H9 (cell line): ENCODE data around the gene NDUFV2. TPM values are rescaled to one million over a fixed set of nuclear protein-coding genes. Genes with fewer than 3 reads are reported as not detected.

Experiments
- DNase-seq: peaks from one replicate; pipeline ENCODE4 v3.0.0-alpha.2; 2017
- H2AFZ ChIP-seq: one replicate; pipeline ENCODE4 v1.6.1; 2013; ENCODE audit warnings: mild to moderate bottlenecking, low read length, control low read depth, moderate library complexity
- H2AK5ac ChIP-seq: 2 replicates; pipeline ENCODE4 v1.6.1; 2013; ENCODE audit warnings: low read length, control low read depth, mixed read lengths; ENCODE audit not compliant: insufficient read length
- H2BK120ac ChIP-seq: one replicate; pipeline ENCODE4 v1.6.1; 2013; ENCODE audit warnings: low read depth, mild to moderate bottlenecking, low read length, control low read depth, inconsistent platforms; ENCODE audit not compliant: poor library complexity, severe bottlenecking
- H2BK12ac ChIP-seq: 2 replicates; pipeline ENCODE4 v1.6.1; 2013; ENCODE audit warnings: low read length, control low read depth, mixed read lengths, low read depth; ENCODE audit not compliant: insufficient read length
- H2BK15ac ChIP-seq: 2 replicates; pipeline ENCODE4 v1.6.1; 2013; ENCODE audit warnings: low read depth, low read length, control low read depth
- H2BK20ac ChIP-seq: one replicate; pipeline ENCODE4 v1.6.1; 2013; ENCODE audit warnings: low read depth, mild to moderate bottlenecking, low read length, control low read depth, inconsistent platforms; ENCODE audit not compliant: poor library complexity, severe bottlenecking
- H2BK5ac ChIP-seq: 2 replicates; pipeline ENCODE4 v1.6.1; 2013; ENCODE audit warnings: low read length, control low read depth, mixed read lengths; ENCODE audit not compliant: insufficient read length
- H3K14ac ChIP-seq: 2 replicates; pipeline ENCODE4 v1.6.1; 2013; ENCODE audit warnings: low read length, control low read depth; ENCODE audit not compliant: insufficient read depth
- H3K18ac ChIP-seq: 2 replicates; pipeline ENCODE4 v1.6.1; 2013; ENCODE audit warnings: low read depth, mild to moderate bottlenecking, mixed read lengths, low read length, control low read depth; ENCODE audit not compliant: insufficient read length
- H3K23ac ChIP-seq: 2 replicates; pipeline ENCODE4 v1.6.1; 2013; ENCODE audit warnings: low read length, control low read depth, mixed read lengths, low read depth; ENCODE audit not compliant: insufficient read length
- H3K23me2 ChIP-seq: 2 replicates; pipeline ENCODE4 v1.6.1; 2013; ENCODE audit warnings: low read depth, mild to moderate bottlenecking, mixed read lengths, low read length, control low read depth; ENCODE audit not compliant: insufficient read length, poor library complexity, severe bottlenecking
- H3K27ac ChIP-seq: 2 replicates; pipeline ENCODE4 v1.5.1; 2013; ENCODE audit warnings: low read length, control low read depth, mixed read lengths, low read depth; ENCODE audit not compliant: insufficient read length
- H3K27me3 ChIP-seq: 2 replicates; pipeline ENCODE4 v1.6.1; 2013; ENCODE audit warnings: low read length, control low read depth, inconsistent platforms; ENCODE audit not compliant: insufficient read depth
- H3K4ac ChIP-seq: 2 replicates; pipeline ENCODE4 v1.6.1; 2013; ENCODE audit warnings: low read depth, mild to moderate bottlenecking, control low read depth, inconsistent platforms, low read length, moderate library complexity
- H3K4me1 ChIP-seq: 2 replicates; pipeline ENCODE4 v1.6.1; 2013; ENCODE audit warnings: low read length, control low read depth, inconsistent platforms; ENCODE audit not compliant: insufficient read depth
- H3K4me2 ChIP-seq: 2 replicates; pipeline ENCODE4 v1.6.1; 2013; ENCODE audit warnings: low read length, control low read depth, mixed read lengths; ENCODE audit not compliant: insufficient read length, insufficient read depth
- H3K56ac ChIP-seq: 2 replicates; pipeline ENCODE4 v1.6.1; 2013; ENCODE audit warnings: low read depth, mild to moderate bottlenecking, mixed read lengths, low read length, control low read depth; ENCODE audit not compliant: insufficient read length
- H3K79me1 ChIP-seq: 2 replicates; pipeline ENCODE4 v1.6.1; 2013; ENCODE audit warnings: low read depth, mild to moderate bottlenecking, moderate library complexity, low read length, control low read depth, inconsistent platforms; ENCODE audit not compliant: insufficient read depth, poor library complexity, severe bottlenecking
- H3K79me2 ChIP-seq: 2 replicates; pipeline ENCODE4 v1.6.1; 2013; ENCODE audit warnings: low read length, control low read depth, inconsistent platforms; ENCODE audit not compliant: insufficient read depth
- H3K9ac ChIP-seq: 2 replicates; pipeline ENCODE4 v1.6.1; 2013; ENCODE audit warnings: low read length, control low read depth, mixed read lengths; ENCODE audit not compliant: insufficient read length; ENCODE audit errors: extremely low read depth
- H3K9me3 ChIP-seq: one replicate; pipeline ENCODE4 v1.6.1; 2013; ENCODE audit warnings: low read depth, low read length, inconsistent platforms; ENCODE audit not compliant: control insufficient read depth
- H3T11ph ChIP-seq: one replicate; pipeline ENCODE4 v1.6.1; 2013; ENCODE audit warnings: mild to moderate bottlenecking, low read length, control low read depth, inconsistent platforms
- H4K20me1 ChIP-seq: one replicate; pipeline ENCODE4 v1.6.1; 2013; ENCODE audit not compliant: control insufficient read depth, insufficient read length, insufficient read depth
- H4K5ac ChIP-seq: 2 replicates; pipeline ENCODE4 v1.6.1; 2013; ENCODE audit warnings: low read depth, mild to moderate bottlenecking, mixed read lengths, low read length, control low read depth; ENCODE audit not compliant: insufficient read length
- H4K8ac ChIP-seq: replicated peaks from 2 replicates; pipeline ENCODE4 v1.6.1; 2013; ENCODE audit warnings: low read length, control low read depth, mixed read lengths, low read depth; ENCODE audit not compliant: insufficient read length
- H4K91ac ChIP-seq: 2 replicates; pipeline ENCODE4 v1.6.1; 2013; ENCODE audit warnings: low read depth, mild to moderate bottlenecking, moderate library complexity, mixed read lengths, low read length, control low read depth; ENCODE audit not compliant: insufficient read length
- H3K27ac Mint-ChIP-seq, 3 experiments: 2 replicates in 2 of 3; 3 replicates in 1 of 3; pipeline ENCODE4 v1.8.0; 2020 to 2021; ENCODE audit warnings: mixed read lengths in 3 of 3, mild to moderate bottlenecking in 1 of 3, moderate library complexity in 1 of 3
- H3K27me3 Mint-ChIP-seq: 2 replicates; pipeline ENCODE4 v1.8.0; 2021; ENCODE audit warnings: low read depth, mild to moderate bottlenecking, moderate library complexity, mixed read lengths
- H3K36me3 Mint-ChIP-seq, 3 experiments: 2 replicates in 2 of 3; 3 replicates in 1 of 3; pipeline ENCODE4 v1.8.0; 2020 to 2021; ENCODE audit warnings: low read depth in 3 of 3, mixed read lengths in 3 of 3; ENCODE audit not compliant: insufficient read depth in 1 of 3
- H3K4me1 Mint-ChIP-seq, 2 experiments: 2 replicates each; pipeline ENCODE4 v1.8.0; 2020; ENCODE audit warnings: mixed read lengths in 2 of 2
- H3K4me3 Mint-ChIP-seq, 2 experiments: 2 replicates in 1 of 2; 3 replicates in 1 of 2; pipeline ENCODE4 v1.8.0; 2020 to 2021; ENCODE audit warnings: mild to moderate bottlenecking in 2 of 2, mixed read lengths in 2 of 2, moderate library complexity in 1 of 2
- H3K9me3 Mint-ChIP-seq, 2 experiments: 2 replicates in 1 of 2; 3 replicates in 1 of 2; pipeline ENCODE4 v1.8.0; 2020; ENCODE audit warnings: mild to moderate bottlenecking in 2 of 2, mixed read lengths in 2 of 2, moderate library complexity in 1 of 2
- CTCF ChIP-seq: fragments of 200-600 bp; sonication (generic); conservative IDR thresholded peaks from 3 replicates; pipeline ENCODE4 v1.8.0; 2021; ENCODE audit warnings: antibody characterized with exemption, mild to moderate bottlenecking
- WGBS: extraction: QIAGEN DNeasy Blood & Tissue Kit; methylation state at CpG from one replicate; pipeline ENCODE4 v1.1.7; 2013; ENCODE audit warnings: missing lambda C conversion rate, low lambda C conversion rate, mixed read lengths; ENCODE audit not compliant: insufficient read length; ENCODE audit errors: extremely low coverage; 5-methylcytosine and 5-hydroxymethylcytosine counted together
- total RNA-seq: library from RNA; stranded (reverse); gene quantifications from 2 replicates; pipeline ENCODE4 v1.2.1, GENCODE V29; 2021

NDUFV2 gene
- total RNA-seq, 1 experiment from 2014 or later, result 206 TPM

- no peaks in the 10 kb centered on the region for H4K20me1 ChIP-seq
Observed at GRCh38 chr18:9103376-9103873, 926 bp downstream of the NDUFV2 start.

More at GRCh38 chr18:9103376-9103873, 926 bp downstream of the NDUFV2 start:
- Histone ChIP-seq H3K4me1 (peaks cover 5% of the 10 kb centered on the region; the same call in 1 of the 2 replicates), H3K23ac (no peak overlapping the region), H2BK12ac (no peak overlapping the region), H3T11ph (no peak overlapping the region), H2BK15ac (no peak overlapping the region), H4K8ac (no peak overlapping the region), H3K14ac (no peak overlapping the region), H2BK20ac (no peak overlapping the region), H3K27ac (peak overlapping the region; percentile 47), H3K23me2 (peaks cover 9% of the 10 kb centered on the region), H3K4ac (no peak overlapping the region), H3K9ac (peak overlapping the region; percentile 99), H2BK120ac (no peak overlapping the region), H2BK5ac (no peak overlapping the region), H2AK5ac (no peak overlapping the region), H3K79me1 (no peaks in the 10 kb centered on the region), H3K4me2 (peak overlapping the region; percentile 98), H2AFZ (no peak overlapping the region), H3K9me3 (no peaks in the 10 kb centered on the region), H4K5ac (peak overlapping the region; percentile 97), H3K79me2 (peaks cover 46% of the 10 kb centered on the region), H3K56ac (no peak overlapping the region), H4K91ac (no peak overlapping the region), H3K18ac (no peak overlapping the region), H3K27me3 (no peaks in the 10 kb centered on the region)
- Mint-ChIP-seq H3K36me3 (peaks cover 2 to 23% (median 9%) of the 10 kb centered on the region in 3 experiments; a peak in 5 of 7 replicates), H3K9me3 (no peaks in the 10 kb centered on the region), H3K4me3 (peak overlapping the region; percentile 87 to 94), H3K27me3 (no peaks in the 10 kb centered on the region), H3K27ac (peak overlapping the region; percentile 93 to 98 (median 95)), H3K4me1 (peaks cover 58 to 67% of the 10 kb centered on the region in 2 experiments)
- no peak for TF ChIP-seq CTCF
- DNase-seq, result no peak
- no CpG with 5 or more reads among the region's 4 CpGs for WGBS
